GM12878 (cell line): Measurements from ENCODE around the gene IBA57. TPM values are rescaled to one million over a fixed set of nuclear protein-coding genes. Genes with fewer than 3 reads are reported as not detected.

ENCODE experiments used
- ATAC-seq: fragments of 200-7000 bp; cut with Tn5 transposase; 3 replicates; pipeline ENCODE4 v1.9.1; 2020; ENCODE audit warnings: mild to moderate bottlenecking, moderate library complexity
- BruUV-seq: library from RNA; stranded (reverse); fragments of 400-500 nt; replicated peaks from 2 replicates; lab custom pipeline; 2021; lab: Mats Ljungman, UMichigan
- CTCF ChIA-PET: fragments of 300-600 bp; sonication (Branson Sonifier 250); formaldehyde crosslinking; extraction: SDS; loops from one replicate; lab custom pipeline; 2021; ENCODE audit warnings: inconsistent platforms; lab: Yijun Ruan, JAX
- POLR2A ChIA-PET: fragments of 350-600 bp; formaldehyde crosslinking; extraction: SDS; loops from one replicate; lab custom pipeline; 2021; ENCODE audit warnings: inconsistent platforms; lab: Charles Lee
- RAD21 ChIA-PET: fragments of 300-600 bp; sonication (Branson Sonifier 250); formaldehyde crosslinking; loops from one replicate; lab custom pipeline; 2023; ENCODE audit warnings: antibody characterized with exemption; ENCODE audit not compliant: unreplicated experiment; lab: Charles Lee
- SMC1A ChIA-PET: fragments of 300-600 bp; sonication (Branson Sonifier 250); formaldehyde crosslinking; loops from one replicate; lab custom pipeline; 2023; ENCODE audit not compliant: unreplicated experiment, uncharacterized antibody; lab: Charles Lee
- DNase-seq: peaks from one replicate; pipeline ENCODE4 v3.0.0-alpha.2; 2011; ENCODE audit warnings: low read depth, low spot score
- FAIRE-seq: peaks from 3 replicates; lab custom pipeline; 2011; peaks lifted over from hg19 to GRCh38; lab: Jason Lieb, UNC
- H2AFZ ChIP-seq: 2 replicates; pipeline ENCODE4 v1.6.0; 2011; ENCODE audit warnings: low read depth, low read length, control low read depth; ENCODE audit not compliant: control insufficient read depth
- H3K27ac ChIP-seq: 2 replicates; pipeline ENCODE4 v1.5.1; 2011; ENCODE audit warnings: control low read depth; ENCODE audit not compliant: control insufficient read depth, insufficient read depth
- H3K27me3 ChIP-seq, 2 experiments: replicated peaks in 1 of 2; 2 replicates each; pipeline versions ENCODE4 v1.6.0 to v1.6.1; 2011; ENCODE audit warnings: low read length in 1 of 2; ENCODE audit not compliant: control insufficient read depth in 2 of 2, insufficient read depth in 2 of 2
- H3K36me3 ChIP-seq, 2 experiments: 2 replicates each; pipeline ENCODE4 v1.5.1; 2011; ENCODE audit warnings: low read length in 1 of 2; ENCODE audit not compliant: control insufficient read depth in 2 of 2, insufficient read depth in 2 of 2
- H3K4me1 ChIP-seq: 2 replicates; pipeline ENCODE4 v1.6.1; 2011; ENCODE audit warnings: mild to moderate bottlenecking, low read length, moderate library complexity, mixed read lengths; ENCODE audit not compliant: control insufficient read depth, insufficient read depth
- H3K4me2 ChIP-seq: 2 replicates; pipeline ENCODE4 v1.6.0; 2011; ENCODE audit warnings: control low read depth; ENCODE audit not compliant: control insufficient read depth, insufficient read depth
- H3K4me3 ChIP-seq: fragments of 200-600 bp; sonication (generic); 2 replicates; pipeline ENCODE4 v1.5.1; 2016
- H3K79me2 ChIP-seq: 2 replicates; pipeline ENCODE4 v1.6.0; 2011; ENCODE audit warnings: low read length; ENCODE audit not compliant: control insufficient read depth, insufficient read depth
- H3K9ac ChIP-seq: 2 replicates; pipeline ENCODE4 v1.8.0; 2011; ENCODE audit warnings: low read length, control low read depth, mixed read lengths; ENCODE audit not compliant: control insufficient read depth, insufficient read depth
- H3K9me3 ChIP-seq: replicated peaks from 3 replicates; pipeline ENCODE4 v1.5.1; 2011; ENCODE audit warnings: mild to moderate bottlenecking, low read length; ENCODE audit not compliant: control insufficient read depth, insufficient read depth
- H4K20me1 ChIP-seq: 2 replicates; pipeline ENCODE4 v1.6.0; 2011; ENCODE audit not compliant: control insufficient read depth, insufficient read depth
- CBX3 ChIP-seq: fragments of 200-600 bp; sonication (generic); IDR thresholded peaks from 2 replicates; pipeline ENCODE4 v1.6.1; 2016; ENCODE audit warnings: low read depth, borderline replicate concordance
- EED ChIP-seq: sonication (generic); IDR thresholded peaks from 2 replicates; pipeline ENCODE4 v1.6.1; 2016; ENCODE audit warnings: antibody characterized with exemption, low read depth
- IKZF2 ChIP-seq, 2 experiments: fragments of 450-650 bp; IDR thresholded peaks; 2 replicates each; pipeline ENCODE4 v1.6.1; 2017; ENCODE audit warnings: mild to moderate bottlenecking in 2 of 2, moderate library complexity in 2 of 2
- NBN ChIP-seq: fragments of 450-650 bp; IDR thresholded peaks from 2 replicates; pipeline ENCODE4 v1.6.1; 2016
- POLR2AphosphoS2 ChIP-seq: IDR thresholded peaks from 2 replicates; pipeline ENCODE4 v1.6.1; 2011; ENCODE audit warnings: low read depth, mild to moderate bottlenecking, low read length, improper control_type of control experiment, moderate library complexity
- RAD21 ChIP-seq: IDR thresholded peaks from 2 replicates; pipeline ENCODE4 v1.6.1; 2011; ENCODE audit warnings: mild to moderate bottlenecking, low read depth, low read length, moderate library complexity; ENCODE audit not compliant: insufficient read depth
- YY1 ChIP-seq: IDR thresholded peaks from 2 replicates; pipeline ENCODE4 v1.6.1; 2011; ENCODE audit warnings: low read depth, mild to moderate bottlenecking, low read length
- WGBS: methylation state at CpG from one replicate; pipeline ENCODE4 v1.1.6; 2016; ENCODE audit warnings: low lambda C conversion rate; ENCODE audit not compliant: insufficient replicate concordance, insufficient coverage; ENCODE audit errors: missing lambda C conversion rate; 5-methylcytosine and 5-hydroxymethylcytosine counted together
- in situ Hi-C: fragments of 300-500 bp; cut with MboI; formaldehyde crosslinking; loops from 9 replicates; pipeline ENCODE4 v1.14.3; 2018; ENCODE audit warnings: mixed read lengths
- intact Hi-C: fragments of 100-400 bp; cut with micrococcal nuclease; formaldehyde crosslinking; loops from one replicate; pipeline ENCODE4 v1.14.2; 2022; ENCODE audit not compliant: unreplicated experiment
- polyA plus RNA-seq, 11 experiments: library from polyadenylated mRNA; depleted of rRNA in 4 of 11; unstranded in 6 of 11; stranded (reverse) in 5 of 11; fragments of >200 nt; fragmentation: Nextera tagmentation in 4 of 11; fragmentation: Illumina TruSeq in 1 of 11; extraction: Ambion mirVana in 4 of 11; extraction: Trizol in 1 of 11; gene quantifications; 1 replicate in 1 of 11; 2 replicates in 10 of 11; pipeline versions ENCODE4 v1.2.1 to v1.2.3, GENCODE V29; 2011 to 2016; ENCODE audit warnings: inconsistent platforms in 2 of 11, missing spikeins in 2 of 11, low read depth in 1 of 11
- total RNA-seq, 4 experiments: library from RNA; depleted of rRNA in 3 of 4; stranded (reverse); fragments of >200 nt in 3 of 4; fragmentation: Illumina TruSeq in 1 of 4; extraction: Trizol in 1 of 4; gene quantifications; 2 replicates each; pipeline versions ENCODE4 v1.2.1 to v1.2.3, GENCODE V29; 2013 to 2021
- TF ChIP-seq, protein P1 (sequence below): fragments of 450-650 bp; IDR thresholded peaks from 2 replicates; pipeline ENCODE4 v1.6.1; 2014; ENCODE audit warnings: mild to moderate bottlenecking

IBA57 gene
- total and polyA plus RNA-seq, 10 of the 15 experiments (the other 5 are each of a cell fraction or from before 2014, with no cell fraction given), result 0.51 to 8.6 (median 3.7) TPM

DNA sequence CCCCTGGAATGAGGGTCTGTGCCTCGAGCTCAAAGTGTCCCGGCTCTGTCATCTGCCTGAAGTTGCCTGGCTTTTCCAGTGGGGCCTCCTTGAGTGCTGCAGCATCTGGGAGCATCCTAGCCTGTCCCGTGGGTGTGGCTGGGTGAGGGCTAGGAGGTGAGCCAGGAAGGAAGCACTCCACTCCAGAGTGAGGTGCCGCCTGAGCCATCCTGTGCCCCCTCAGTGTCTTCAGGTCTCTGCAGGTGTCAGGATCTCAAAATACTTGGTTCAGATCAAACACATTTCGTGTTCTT lies 11.5 kb downstream of the IBA57 start (continued):
- TF ChIP-seq POLR2AphosphoS2 (no peak), YY1 (no peak), NBN (no peak), CBX3 (no peak), IKZF2 (IDR thresholded peaks at IDR 0.05) (no peak)
- TF ChIP-seq, protein P1, sequence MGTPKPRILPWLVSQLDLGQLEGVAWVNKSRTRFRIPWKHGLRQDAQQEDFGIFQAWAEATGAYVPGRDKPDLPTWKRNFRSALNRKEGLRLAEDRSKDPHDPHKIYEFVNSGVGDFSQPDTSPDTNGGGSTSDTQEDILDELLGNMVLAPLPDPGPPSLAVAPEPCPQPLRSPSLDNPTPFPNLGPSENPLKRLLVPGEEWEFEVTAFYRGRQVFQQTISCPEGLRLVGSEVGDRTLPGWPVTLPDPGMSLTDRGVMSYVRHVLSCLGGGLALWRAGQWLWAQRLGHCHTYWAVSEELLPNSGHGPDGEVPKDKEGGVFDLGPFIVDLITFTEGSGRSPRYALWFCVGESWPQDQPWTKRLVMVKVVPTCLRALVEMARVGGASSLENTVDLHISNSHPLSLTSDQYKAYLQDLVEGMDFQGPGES, result no peak

DNA sequence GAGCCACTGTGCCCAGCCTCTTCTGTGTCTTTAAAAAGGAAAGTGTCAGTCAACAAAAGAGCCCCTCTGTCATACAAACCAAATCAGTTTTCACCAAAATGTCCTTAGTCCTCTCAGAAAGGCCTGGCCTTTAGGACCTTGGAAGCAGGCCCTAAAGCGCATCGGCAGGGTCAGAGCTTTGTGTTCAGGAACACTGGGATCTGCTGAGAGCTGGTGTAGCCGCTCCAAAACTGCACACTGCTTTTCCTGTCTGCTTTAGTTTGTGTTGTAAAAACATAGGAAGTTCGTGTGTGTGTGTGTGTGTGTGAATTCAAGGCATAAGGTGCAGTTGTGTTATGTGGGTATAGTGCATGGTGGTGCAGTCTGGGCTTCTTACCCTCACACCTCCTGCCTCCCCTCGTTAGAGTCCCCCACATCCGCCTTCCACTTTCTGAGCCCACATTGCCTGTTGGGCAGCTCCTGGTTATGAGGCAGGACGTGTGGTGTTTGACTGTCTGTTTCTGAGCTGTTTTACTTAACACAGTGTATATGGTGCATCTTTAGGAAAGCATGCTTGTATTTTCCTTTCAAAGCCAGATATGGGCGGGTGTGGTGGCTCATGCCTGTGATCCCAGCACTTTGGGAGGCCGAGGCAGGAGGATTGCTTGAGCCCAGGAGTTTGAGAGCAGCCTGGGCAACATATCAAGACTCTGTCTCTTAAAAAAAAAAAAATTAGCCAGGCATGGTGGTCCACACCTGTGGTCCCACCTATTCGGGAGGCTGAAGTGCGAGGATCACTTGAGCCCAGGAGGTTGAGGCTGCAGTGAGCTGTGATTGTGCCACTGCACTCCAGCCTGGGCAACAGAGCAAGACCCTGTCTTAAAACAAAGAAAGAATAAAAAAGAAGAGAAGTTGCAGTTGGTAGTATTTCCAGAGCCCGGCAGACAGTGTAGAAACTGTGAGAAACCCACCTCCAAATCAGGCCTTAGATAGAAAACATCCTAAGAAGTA lies 12.4 kb downstream of the IBA57 start:
- FAIRE-seq (no peak), DNase-seq (no peak), ATAC-seq (no peak)
- Histone ChIP-seq H3K4me2 (no peak overlapping the region), H4K20me1 (no peaks in the 10 kb centered on the region), H3K27ac (no peak overlapping the region), H3K36me3 (peaks cover 0 to 5% of the 10 kb centered on the region in 2 experiments; a peak in 2 of 4 replicates), H3K4me1 (no peaks in the 10 kb centered on the region), H3K79me2 (no peaks in the 10 kb centered on the region), H3K9me3 (no peaks in the 10 kb centered on the region), H2AFZ (no peak overlapping the region), H3K27me3 (no peaks in the 10 kb centered on the region), H3K9ac (no peak overlapping the region), H3K4me3 (no peak overlapping the region)
- ChIA-PET CTCF (interaction anchor here (0.9 to 2.0 kb wide), 6 partner anchors 10 to 178 kb away, joined by 3 to 5 read pairs (median 3); partner anchors contain the start of gene OBSCN), RAD21 (no interaction called here), SMC1A (no interaction called here), POLR2A (interaction anchor here (0.6 to 1.3 kb wide), 2 partner anchors 10 to 696 kb away, joined by 3 to 4 read pairs; no protein-coding TSS in a partner anchor)
- intact Hi-C loops (no loop called here), in situ Hi-C loops (no loop called here)
- BruUV-seq, result no TSS peak
- WGBS, result 76% methylated on average over 12 of the region's 12 CpGs
- no peak for TF ChIP-seq RAD21
- TF ChIP-seq EED, result no peak
